Testis (tissue), 3 donors: ENCODE results near the gene ZNF888. TPM values are rescaled to one million over a fixed set of nuclear protein-coding genes. Genes with fewer than 3 reads are reported as not detected.
"Not testable (repeated sequence)": the region's sequence is repeated elsewhere in the genome, so short reads cannot be mapped to it uniquely, and the experiment has no call there.

Experiments
- DNase-seq: peaks from one replicate; pipeline ENCODE4 v3.0.0-alpha.2; 2019
- H3K27ac ChIP-seq, 2 donors: fragments of 200-600 bp; sonication (generic); one replicate each; pipeline ENCODE4 v1.5.1; 2019
- H3K27me3 ChIP-seq: fragments of 200-600 bp; sonication (generic); one replicate; pipeline ENCODE4 v1.5.1; 2019
- H3K36me3 ChIP-seq: fragments of 200-600 bp; sonication (generic); one replicate; pipeline ENCODE4 v1.5.1; 2017; ENCODE audit warnings: low read depth; ENCODE audit errors: missing control alignments
- H3K4me1 ChIP-seq: fragments of 200-600 bp; sonication (generic); one replicate; pipeline ENCODE4 v1.5.1; 2019
- H3K4me3 ChIP-seq, 2 donors: fragments of 200-600 bp; sonication (generic); one replicate each; pipeline ENCODE4 v1.5.1; 2017 to 2019
- H3K9me3 ChIP-seq: fragments of 200-600 bp; sonication (generic); one replicate; pipeline ENCODE4 v1.5.1; 2017
- CTCF ChIP-seq, 3 experiments: fragments of 450-650 bp in 2 of 3; fragments of 200-600 bp in 1 of 3; sonication (generic) in 1 of 3; IDR thresholded peaks; one replicate each; pipeline ENCODE4 v1.5.1; 2016 to 2019; ENCODE audit warnings: antibody characterized with exemption in 3 of 3, mild to moderate bottlenecking in 2 of 3, moderate library complexity in 1 of 3
- POLR2A ChIP-seq: fragments of 450-650 bp; IDR thresholded peaks from one replicate; pipeline ENCODE4 v1.6.1; 2017; ENCODE audit warnings: antibody characterized with exemption, mild to moderate bottlenecking, moderate library complexity
- WGBS, 2 donors: methylation state at CpG; one replicate each; pipeline ENCODE4 v1.1.5; 2018; 5-methylcytosine and 5-hydroxymethylcytosine counted together
- intact Hi-C: fragments of 100-400 bp; cut with DNase I; formaldehyde crosslinking; loops from one replicate; pipeline ENCODE4 v1.15.1; 2023; ENCODE audit warnings: low total_unique reads
- polyA plus RNA-seq: library from polyadenylated mRNA; stranded (reverse); fragments of 350-450 nt; fragmentation: Illumina TruSeq; extraction: RNeasy Lipid Tissue Mini Kit (QIAGEN cat#74804); gene quantifications from one replicate; pipeline ENCODE4 v1.2.3, GENCODE V29; 2014; ENCODE audit warnings: low read depth, low replicate concordance; ENCODE audit not compliant: insufficient read depth
- total RNA-seq, 2 donors: library from RNA; depleted of rRNA; stranded (reverse); fragments of >200 nt; gene quantifications; one replicate each; pipeline ENCODE4 v1.2.3, GENCODE V29; 2016

Gene ZNF888
- total and polyA plus RNA-seq, 3 donors from 2014 or later = 2.2 to 3.2 (median 2.3) TPM

GRCh38 chr19:52948025-52948770, 25.0 kb upstream of the ZNF888 start:
- Histone ChIP-seq H3K9me3 (no peaks in the 10 kb centered on the region), H3K4me1 (no peaks in the 10 kb centered on the region), H3K4me3 (no peak overlapping the region), H3K27ac (no peak overlapping the region), H3K27me3 (no peaks in the 10 kb centered on the region), H3K36me3 (no peaks in the 10 kb centered on the region)
- no peak for TF ChIP-seq POLR2A
- TF ChIP-seq CTCF (IDR thresholded peaks at IDR 0.05) = no peak
- 85 to 90% methylated on average over 13 of the region's 13 CpGs for WGBS, 2 donors
- intact Hi-C loops = no loop called here
- DNase-seq = no peak

GRCh38 chr19:52946322-52947310, 23.4 kb upstream of the ZNF888 start:
- DNase-seq = peak; percentile 54
- intact Hi-C loops = no loop called here
- Histone ChIP-seq H3K27me3 (no peaks in the 10 kb centered on the region), H3K4me1 (no peaks in the 10 kb centered on the region), H3K27ac (no peak overlapping the region), H3K4me3 (peak overlapping the region in 1 of 2 donors; percentile 21), H3K36me3 (no peaks in the 10 kb centered on the region), H3K9me3 (no peaks in the 10 kb centered on the region)
- no peak for TF ChIP-seq POLR2A
- TF ChIP-seq CTCF (IDR thresholded peaks at IDR 0.05) = no peak
- WGBS, 2 donors = 18 to 27% methylated on average over 38 to 39 of the region's 39 CpGs

- intact Hi-C loops = no loop called here
- TF ChIP-seq CTCF (IDR thresholded peaks at IDR 0.05) = no peak
- TF ChIP-seq POLR2A = no peak
- WGBS, 2 donors = 37 to 38% methylated on average over 24 of the region's 24 CpGs
- Histone ChIP-seq H3K9me3 (no peaks in the 10 kb centered on the region), H3K36me3 (no peaks in the 10 kb centered on the region), H3K27ac (no peak overlapping the region), H3K4me1 (no peaks in the 10 kb centered on the region), H3K4me3 (peak overlapping the region in 1 of 2 donors; percentile 21), H3K27me3 (no peaks in the 10 kb centered on the region)
- no peak for DNase-seq
Observed at GRCh38 chr19:52945652-52946321, 22.6 kb upstream of the ZNF888 start.

- H3K27ac ChIP-seq, H3K9me3 ChIP-seq, H3K36me3 ChIP-seq, intact Hi-C loops, H3K27me3 ChIP-seq, H3K4me3 ChIP-seq, DNase-seq, H3K4me1 ChIP-seq: not testable (repeated sequence)
- 75 to 76% methylated on average over 17 of the region's 17 CpGs for WGBS, 2 donors
Observed at GRCh38 chr19:52944703-52945493, 21.7 kb upstream of the ZNF888 start.
